Hypothalamus (tissue), 51 donors: ENCODE data around the gene SVBP.
A peak's percentile ranks its signal among the peaks of the same experiment; 100 is the strongest.
"Not testable (repeated sequence)": the region's sequence is repeated elsewhere in the genome, so short reads cannot be mapped to it uniquely, and the experiment has no call there.

Experiments used
- DNase-seq, 51 donors: peaks; one replicate each; lab custom pipeline; 2025; lab: John Stamatoyannopoulos, UW

SVBP gene

GRCh38 chr1:42841440-42842147, 24.4 kb upstream of the SVBP start:
- DNase-seq: no peak

GRCh38 chr1:42841010-42841409, 23.8 kb upstream of the SVBP start:
- no peak for DNase-seq

- peak in 5 of 51 donors; percentile 6 to 13 (median 11) for DNase-seq
Observed at GRCh38 chr1:42838482-42839190, 21.4 kb upstream of the SVBP start.

GRCh38 chr1:42837709-42838108, 20.5 kb upstream of the SVBP start:
- no peak for DNase-seq

- DNase-seq: no peak
Observed at GRCh38 chr1:42835422-42835821, 18.2 kb upstream of the SVBP start.

- DNase-seq: no peak
Observed at GRCh38 chr1:42834803-42835202, 17.6 kb upstream of the SVBP start.

- DNase-seq: no peak
Observed at GRCh38 chr1:42833981-42834380, 16.8 kb upstream of the SVBP start.

GRCh38 chr1:42832641-42833240, 15.5 kb upstream of the SVBP start:
- DNase-seq: no peak

- DNase-seq: no peak
Observed at GRCh38 chr1:42831273-42831672, 14.1 kb upstream of the SVBP start.

GRCh38 chr1:42830631-42831030, 13.4 kb upstream of the SVBP start:
- DNase-seq: no peak

GRCh38 chr1:42825036-42825851, 8.0 kb upstream of the SVBP start:
- no peak for DNase-seq

GRCh38 chr1:42824481-42825035, 7.4 kb upstream of the SVBP start:
- no peak for DNase-seq

- no peak for DNase-seq
Observed at GRCh38 chr1:42822800-42823392, 5.7 kb upstream of the SVBP start.

- DNase-seq: no peak
Observed at GRCh38 chr1:42821690-42822089, 4.5 kb upstream of the SVBP start.

GRCh38 chr1:42820813-42821212, 3.6 kb upstream of the SVBP start:
- no peak for DNase-seq

- no peak for DNase-seq
Observed at GRCh38 chr1:42817976-42818375, 779 bp upstream of the SVBP start.

- no peak for DNase-seq
Observed at GRCh38 chr1:42817440-42817767, 207 bp upstream of the SVBP start.

GRCh38 chr1:42815941-42816584, 1.1 kb downstream of the SVBP start:
- peak in 2 of 51 donors; percentile 3 to 67 for DNase-seq

- not testable (repeated sequence) for DNase-seq
Observed at GRCh38 chr1:42814815-42815214, 2.4 kb downstream of the SVBP start.

- no peak for DNase-seq
Observed at GRCh38 chr1:42807056-42807668, 10.0 kb downstream of the SVBP start.
